Activated CD4-positive, alpha-beta memory T cell treated with anti-CD3 and anti-CD28 coated beads for 36 hours (primary cell): ENCODE data around the gene FMNL1. TPM values are rescaled to one million over a fixed set of nuclear protein-coding genes. Genes with fewer than 3 reads are reported as not detected.

ENCODE experiments used
- CTCF ChIA-PET: fragments of 350-600 bp; sonication (Branson Sonifier 250); formaldehyde crosslinking; loops from one replicate; lab custom pipeline; 2021; ENCODE audit warnings: antibody characterized with exemption, inconsistent platforms; lab: Charles Lee
- POLR2A ChIA-PET: fragments of 350-600 bp; sonication (Branson Sonifier 250); formaldehyde crosslinking; loops from one replicate; lab custom pipeline; 2021; ENCODE audit warnings: antibody characterized with exemption; lab: Charles Lee
- DNase-seq: peaks from one replicate; pipeline ENCODE4 v3.0.0-alpha.2; 2020
- H3K27ac Mint-ChIP-seq: one replicate; pipeline ENCODE4 v1.8.0; 2021; ENCODE audit warnings: mixed read lengths
- H3K27me3 Mint-ChIP-seq: one replicate; pipeline ENCODE4 v1.8.0; 2021; ENCODE audit warnings: mixed read lengths
- H3K36me3 Mint-ChIP-seq: one replicate; pipeline ENCODE4 v1.8.0; 2021; ENCODE audit warnings: mixed read lengths
- H3K4me1 Mint-ChIP-seq: one replicate; pipeline ENCODE4 v1.8.0; 2021; ENCODE audit warnings: low read depth, mixed read lengths
- H3K4me3 Mint-ChIP-seq: one replicate; pipeline ENCODE4 v1.8.0; 2021; ENCODE audit warnings: mild to moderate bottlenecking, mixed read lengths
- H3K9me3 Mint-ChIP-seq: one replicate; pipeline ENCODE4 v1.8.0; 2021; ENCODE audit warnings: mixed read lengths
- intact Hi-C: fragments of 100-400 bp; cut with micrococcal nuclease; formaldehyde crosslinking; loops from one replicate; pipeline ENCODE4 v1.15.1; 2023
- total RNA-seq, 2 experiments: library from RNA; stranded (reverse); gene quantifications; one replicate each; pipeline ENCODE4 v1.2.3, GENCODE V29; 2021

The FMNL1 gene
- total RNA-seq, 2 experiments from 2014 or later, result 314 to 331 TPM

GRCh38 chr17:45223539-45224528, 2.1 kb downstream of the FMNL1 start:
- Mint-ChIP-seq H3K9me3 (no peaks in the 10 kb centered on the region), H3K4me1 (peaks cover 55% of the 10 kb centered on the region), H3K36me3 (peaks cover 53% of the 10 kb centered on the region), H3K27ac (peak overlapping the region; percentile 100), H3K27me3 (no peaks in the 10 kb centered on the region), H3K4me3 (peak overlapping the region; percentile 100)
- CTCF ChIA-PET, result interaction anchor here (0.6 to 13.8 kb wide), 5 partner anchors 9 to 88 kb away, joined by 3 to 488 read pairs (median 38); partner anchors contain the start of genes ACBD4 and HEXIM1
- POLR2A ChIA-PET, result interaction anchor here (0.6 to 6.2 kb wide), 10 partner anchors 6 to 93 kb away, joined by 3 to 75 read pairs (median 25); partner anchors contain the start of genes HEXIM1 and MAP3K14
- intact Hi-C loops, result loop anchor here (1.0 kb wide), 1 partner anchor 23 kb away; no protein-coding TSS in a partner anchor
- peak; percentile 82 for DNase-seq

- intact Hi-C loops, result loop anchor here (5.0 kb wide), 1 partner anchor 162 kb away; the partner anchor contains the start of gene NMT1
- POLR2A ChIA-PET, result interaction anchor here (2.5 to 6.2 kb wide), 5 partner anchors 22 to 92 kb away, joined by 15 to 52 read pairs (median 27); partner anchors contain the start of genes HEXIM1 and MAP3K14
- no peaks in the 10 kb centered on the region for H3K27me3 Mint-ChIP-seq
- peak overlapping the region; percentile 100 for H3K27ac Mint-ChIP-seq
- DNase-seq, result peak; percentile 63
- peaks cover 47% of the 10 kb centered on the region for H3K36me3 Mint-ChIP-seq
- CTCF ChIA-PET, result interaction anchor here (6.4 to 13.8 kb wide), 2 partner anchors 9 to 75 kb away, joined by 38 to 488 read pairs; partner anchors contain the start of gene HEXIM1
- H3K4me3 Mint-ChIP-seq, result peak overlapping the region; percentile 100
- peaks cover 52% of the 10 kb centered on the region for H3K4me1 Mint-ChIP-seq
- no peaks in the 10 kb centered on the region for H3K9me3 Mint-ChIP-seq
Measured at GRCh38 chr17:45224671-45225050, 3.0 kb downstream of the FMNL1 start.

- H3K27me3 Mint-ChIP-seq, result no peaks in the 10 kb centered on the region
- H3K4me3 Mint-ChIP-seq, result peak overlapping the region; percentile 100
- ChIA-PET POLR2A (interaction anchor here (1.3 to 6.2 kb wide), 11 partner anchors 11 to 174 kb away, joined by 4 to 52 read pairs (median 16); partner anchors contain the start of genes DCAKD, HEXIM1, HEXIM2 and MAP3K14), CTCF (interaction anchor here (0.9 to 13.8 kb wide), 7 partner anchors 8 to 91 kb away, joined by 3 to 488 read pairs (median 9); partner anchors contain the start of genes ACBD4, HEXIM1 and MAP3K14)
- H3K9me3 Mint-ChIP-seq, result no peaks in the 10 kb centered on the region
- H3K27ac Mint-ChIP-seq, result peak overlapping the region; percentile 100
- intact Hi-C loops, result loop anchor here (5.0 kb wide), 1 partner anchor 163 kb away; the partner anchor contains the start of gene NMT1
- H3K36me3 Mint-ChIP-seq, result peaks cover 46% of the 10 kb centered on the region
- peak; percentile 79 for DNase-seq
- peaks cover 52% of the 10 kb centered on the region for H3K4me1 Mint-ChIP-seq
Measured at GRCh38 chr17:45225051-45225700, 3.5 kb downstream of the FMNL1 start.

GRCh38 chr17:45225964-45226530, 4.4 kb downstream of the FMNL1 start:
- ChIA-PET POLR2A (interaction anchor here (0.5 to 6.2 kb wide), 18 partner anchors 10 to 184 kb away, joined by 3 to 52 read pairs (median 4); partner anchors contain the start of genes DCAKD, HEXIM1, HEXIM2 and MAP3K14), CTCF (interaction anchor here (0.8 to 13.8 kb wide), 9 partner anchors 7 to 159 kb away, joined by 3 to 488 read pairs (median 6); partner anchors contain the start of genes ACBD4, HEXIM1 and MAP3K14)
- Mint-ChIP-seq H3K27me3 (no peaks in the 10 kb centered on the region), H3K4me1 (peaks cover 57% of the 10 kb centered on the region), H3K36me3 (peaks cover 44% of the 10 kb centered on the region), H3K9me3 (no peaks in the 10 kb centered on the region), H3K4me3 (peak overlapping the region; percentile 100), H3K27ac (peak overlapping the region; percentile 100)
- intact Hi-C loops, result loop anchor here (1.0 to 5.0 kb wide), 3 partner anchors 78 to 164 kb away; partner anchors contain the start of genes HEXIM1 and NMT1
- peak; percentile 99 for DNase-seq

GRCh38 chr17:45226576-45226975, 4.9 kb downstream of the FMNL1 start:
- Mint-ChIP-seq H3K36me3 (peaks cover 43% of the 10 kb centered on the region), H3K4me1 (peaks cover 62% of the 10 kb centered on the region), H3K27ac (peak overlapping the region; percentile 100), H3K9me3 (no peaks in the 10 kb centered on the region), H3K4me3 (peak overlapping the region; percentile 100), H3K27me3 (no peaks in the 10 kb centered on the region)
- CTCF ChIA-PET, result interaction anchor here (0.8 to 13.8 kb wide), 9 partner anchors 7 to 159 kb away, joined by 3 to 488 read pairs (median 6); partner anchors contain the start of genes ACBD4, HEXIM1 and MAP3K14
- intact Hi-C loops, result loop anchor here (1.0 to 5.0 kb wide), 3 partner anchors 78 to 164 kb away; partner anchors contain the start of genes HEXIM1 and NMT1
- DNase-seq, result peak; percentile 12
- POLR2A ChIA-PET, result interaction anchor here (0.5 to 6.2 kb wide), 18 partner anchors 9 to 183 kb away, joined by 3 to 52 read pairs (median 4); partner anchors contain the start of genes DCAKD, HEXIM1, HEXIM2 and MAP3K14

- Mint-ChIP-seq H3K4me1 (peaks cover 69% of the 10 kb centered on the region), H3K27ac (peak overlapping the region; percentile 100), H3K4me3 (peak overlapping the region; percentile 100), H3K36me3 (peaks cover 48% of the 10 kb centered on the region), H3K9me3 (no peaks in the 10 kb centered on the region), H3K27me3 (no peaks in the 10 kb centered on the region)
- CTCF ChIA-PET, result interaction anchor here (0.8 to 13.8 kb wide), 10 partner anchors 6 to 158 kb away, joined by 3 to 488 read pairs (median 8); partner anchors contain the start of genes ACBD4, FMNL1 and HEXIM1
- POLR2A ChIA-PET, result interaction anchor here (0.8 to 6.2 kb wide), 10 partner anchors 6 to 130 kb away, joined by 3 to 75 read pairs (median 32); partner anchors contain the start of genes FMNL1, HEXIM1, HEXIM2 and MAP3K14
- intact Hi-C loops, result loop anchor here (5.0 kb wide), 1 partner anchor 165 kb away; the partner anchor contains the start of gene NMT1
- peak; percentile 41 for DNase-seq
Measured at GRCh38 chr17:45227101-45227925, 5.6 kb downstream of the FMNL1 start.

GRCh38 chr17:45227926-45228762, 6.5 kb downstream of the FMNL1 start:
- peak overlapping the region; percentile 100 for H3K4me3 Mint-ChIP-seq
- intact Hi-C loops, result loop anchor here (5.0 kb wide), 1 partner anchor 166 kb away; the partner anchor contains the start of gene NMT1
- H3K9me3 Mint-ChIP-seq, result no peaks in the 10 kb centered on the region
- DNase-seq, result peak; percentile 68
- H3K4me1 Mint-ChIP-seq, result peaks cover 78% of the 10 kb centered on the region
- H3K27ac Mint-ChIP-seq, result peak overlapping the region; percentile 100
- H3K36me3 Mint-ChIP-seq, result peaks cover 52% of the 10 kb centered on the region
- POLR2A ChIA-PET, result interaction anchor here (0.9 to 5.2 kb wide), 10 partner anchors 7 to 87 kb away, joined by 4 to 75 read pairs (median 8); partner anchors contain the start of genes FMNL1, HEXIM1, HEXIM2 and MAP3K14
- CTCF ChIA-PET, result interaction anchor here (1.2 to 12.6 kb wide), 7 partner anchors 8 to 157 kb away, joined by 3 to 488 read pairs (median 10); partner anchors contain the start of genes ACBD4, FMNL1 and HEXIM1
- H3K27me3 Mint-ChIP-seq, result no peaks in the 10 kb centered on the region

GRCh38 chr17:45228763-45229539, 7.3 kb downstream of the FMNL1 start:
- H3K36me3 Mint-ChIP-seq, result peaks cover 49% of the 10 kb centered on the region
- peak overlapping the region; percentile 100 for H3K4me3 Mint-ChIP-seq
- peak; percentile 96 for DNase-seq
- no peaks in the 10 kb centered on the region for H3K27me3 Mint-ChIP-seq
- ChIA-PET POLR2A (interaction anchor here (0.7 to 5.2 kb wide), 12 partner anchors 8 to 129 kb away, joined by 4 to 75 read pairs (median 7); partner anchors contain the start of genes FMNL1, HEXIM1, HEXIM2 and MAP3K14), CTCF (interaction anchor here (0.6 to 12.6 kb wide), 10 partner anchors 8 to 160 kb away, joined by 3 to 488 read pairs (median 6); partner anchors contain the start of genes ACBD4, FMNL1 and HEXIM1)
- H3K4me1 Mint-ChIP-seq, result peaks cover 86% of the 10 kb centered on the region
- intact Hi-C loops, result loop anchor here (1.0 to 5.0 kb wide), 3 partner anchors 18 to 167 kb away; partner anchors contain the start of genes HEXIM2 and NMT1
- H3K9me3 Mint-ChIP-seq, result no peaks in the 10 kb centered on the region
- peak overlapping the region; percentile 100 for H3K27ac Mint-ChIP-seq
